HG03064 (cell line): ENCODE measurements around the gene CAMK2G.

ENCODE experiments used
- ATAC-seq: cut with Tn5 transposase; IDR thresholded peaks from one replicate; pipeline ENCODE4 v1.9.1; 2021; ENCODE audit warnings: low read depth; ENCODE audit not compliant: unreplicated experiment

CAMK2G gene

GRCh38 chr10:73816917-73817729, 57.2 kb downstream of the CAMK2G start:
- no peak for ATAC-seq

GRCh38 chr10:73815719-73816030, 58.7 kb downstream of the CAMK2G start:
- no peak for ATAC-seq

GRCh38 chr10:73814896-73815718, 59.2 kb downstream of the CAMK2G start:
- no peak for ATAC-seq

GRCh38 chr10:73814276-73814895, 60.0 kb downstream of the CAMK2G start:
- ATAC-seq = no peak

- no peak for ATAC-seq
These were observed 61.0 kb downstream of the CAMK2G start for GRCh38 chr10:73813333-73813732.

GRCh38 chr10:73812657-73813056, 61.7 kb downstream of the CAMK2G start:
- no peak for ATAC-seq

GRCh38 chr10:73810735-73811465, 63.5 kb downstream of the CAMK2G start:
- ATAC-seq = peak; percentile 33

GRCh38 chr10:73810358-73810734, 64.0 kb downstream of the CAMK2G start:
- ATAC-seq = no peak

- ATAC-seq = no peak
These were observed 65.1 kb downstream of the CAMK2G start for GRCh38 chr10:73809061-73809818.

GRCh38 chr10:73808021-73808815, 66.1 kb downstream of the CAMK2G start:
- ATAC-seq = no peak

GRCh38 chr10:73807471-73807870, 66.9 kb downstream of the CAMK2G start:
- no peak for ATAC-seq

GRCh38 chr10:73806176-73806950, 68.0 kb downstream of the CAMK2G start:
- ATAC-seq = no peak

GRCh38 chr10:73803680-73804286, 70.6 kb downstream of the CAMK2G start:
- ATAC-seq = no peak

- no peak for ATAC-seq
These were observed 71.9 kb downstream of the CAMK2G start for GRCh38 chr10:73802276-73802991.

GRCh38 chr10:73801253-73801590, 73.1 kb downstream of the CAMK2G start:
- no peak for ATAC-seq

GRCh38 chr10:73800560-73801252, 73.6 kb downstream of the CAMK2G start:
- ATAC-seq = no peak

GRCh38 chr10:73799899-73800559, 74.3 kb downstream of the CAMK2G start:
- no peak for ATAC-seq
